NCI-H748 (cell line): Measurements from ENCODE around the gene NACC2.
A peak's percentile ranks its signal among the peaks of the same experiment; 100 is the strongest.

Experiments used
- DNase-seq: peaks from one replicate; lab custom pipeline; 2025; ENCODE audit not compliant: unreplicated experiment; lab: John Stamatoyannopoulos, UW

The NACC2 gene

GRCh38 chr9:136093346-136093986, 1.6 kb downstream of the NACC2 start:
- peak; percentile 32 for DNase-seq

GRCh38 chr9:136092741-136093140, 2.3 kb downstream of the NACC2 start:
- no peak for DNase-seq

GRCh38 chr9:136092353-136092650, 2.8 kb downstream of the NACC2 start:
- DNase-seq = no peak

GRCh38 chr9:136091582-136092352, 3.3 kb downstream of the NACC2 start:
- DNase-seq = no peak

DNA sequence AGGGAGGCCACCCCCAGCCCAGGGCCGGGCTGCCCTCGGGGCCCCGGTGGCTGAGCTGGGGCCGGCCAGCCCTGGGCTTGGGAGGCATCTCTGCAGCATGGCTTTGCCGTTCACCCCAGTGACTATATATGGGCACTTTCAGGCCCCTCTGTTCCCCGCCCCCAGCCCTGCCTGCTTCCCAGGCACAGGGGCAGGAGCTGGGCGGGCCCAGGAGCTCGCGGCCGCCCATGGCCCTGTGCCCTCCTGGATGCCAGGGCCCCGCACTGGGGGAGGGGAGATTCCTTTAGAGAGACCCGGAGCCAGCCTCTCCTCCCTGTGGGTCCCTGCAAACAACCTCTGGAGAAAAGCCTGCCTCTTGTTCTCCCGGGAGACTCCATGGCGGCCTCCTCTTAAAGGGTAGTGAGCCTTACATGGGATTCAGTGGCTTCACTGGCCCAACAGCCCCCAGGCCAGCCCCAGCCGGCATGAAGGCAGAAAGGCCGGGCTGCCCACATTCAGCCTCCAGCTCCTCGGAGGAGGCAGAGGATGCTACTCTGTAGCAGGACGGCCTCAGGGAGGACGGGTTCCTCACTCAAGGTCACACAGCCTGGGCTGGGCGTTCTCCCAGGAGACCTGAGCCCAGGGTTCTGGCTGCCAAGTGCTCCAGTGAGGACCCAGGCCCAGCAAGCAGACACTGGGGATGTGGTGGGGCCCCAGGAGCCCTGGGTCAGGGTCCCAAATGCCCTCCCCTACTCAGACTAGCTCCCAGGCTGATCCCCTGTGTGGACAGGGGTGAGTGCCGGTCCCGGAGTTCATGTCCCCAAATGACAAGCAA, 4.1 kb downstream of the NACC2 start:
- DNase-seq = no peak

DNA sequence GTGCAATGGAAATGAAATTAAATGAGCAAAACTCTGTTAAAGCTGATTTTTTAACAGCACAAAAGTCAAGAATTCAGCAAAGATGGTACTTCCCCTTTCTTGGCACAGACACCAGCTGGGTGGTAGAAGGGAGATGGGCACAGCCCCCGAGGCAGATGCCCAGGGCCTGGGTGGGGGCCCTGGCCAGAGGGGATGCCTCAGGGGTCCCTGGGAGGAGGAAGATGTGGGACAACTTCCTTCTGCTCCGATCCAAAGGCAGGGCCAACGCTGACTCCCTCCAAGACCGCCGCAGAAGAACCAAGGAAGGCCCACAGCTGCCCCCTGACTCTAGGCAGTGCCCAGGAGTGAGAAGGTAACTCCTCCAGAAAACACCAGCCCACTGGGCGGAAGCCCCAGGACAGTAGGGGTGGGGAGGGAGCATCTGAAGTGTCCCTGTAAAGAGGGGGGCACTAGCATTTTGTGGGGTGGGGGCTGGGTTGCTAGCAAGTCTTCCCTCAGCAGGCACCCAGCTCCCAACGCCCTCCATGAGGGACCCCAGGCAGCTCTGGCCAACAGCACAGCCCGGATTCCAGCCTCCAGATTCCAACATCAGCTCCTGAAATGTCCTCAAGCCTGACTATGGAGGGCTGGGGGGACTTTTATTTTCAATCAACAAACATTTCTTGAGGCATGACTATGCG, 4.9 kb downstream of the NACC2 start:
- DNase-seq = no peak

DNA sequence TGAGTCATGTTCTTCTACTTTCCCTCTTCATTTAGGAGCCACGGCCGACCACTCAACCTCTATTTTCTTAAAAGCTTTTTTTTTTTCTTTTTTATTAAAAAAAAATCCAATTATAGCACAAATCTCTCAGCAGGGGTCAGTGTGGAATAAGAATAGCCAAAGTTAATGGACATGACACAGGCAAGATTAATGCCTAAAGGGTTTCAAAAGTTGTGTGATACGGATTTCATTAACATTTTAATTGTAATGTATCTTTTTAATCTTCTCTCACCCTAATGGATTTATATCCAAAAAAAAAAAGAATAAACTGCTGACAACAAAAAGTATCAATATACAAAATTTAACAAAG, 5.4 kb downstream of the NACC2 start:
- no peak for DNase-seq

GRCh38 chr9:136088939-136089696, 6.0 kb downstream of the NACC2 start:
- no peak for DNase-seq

DNA sequence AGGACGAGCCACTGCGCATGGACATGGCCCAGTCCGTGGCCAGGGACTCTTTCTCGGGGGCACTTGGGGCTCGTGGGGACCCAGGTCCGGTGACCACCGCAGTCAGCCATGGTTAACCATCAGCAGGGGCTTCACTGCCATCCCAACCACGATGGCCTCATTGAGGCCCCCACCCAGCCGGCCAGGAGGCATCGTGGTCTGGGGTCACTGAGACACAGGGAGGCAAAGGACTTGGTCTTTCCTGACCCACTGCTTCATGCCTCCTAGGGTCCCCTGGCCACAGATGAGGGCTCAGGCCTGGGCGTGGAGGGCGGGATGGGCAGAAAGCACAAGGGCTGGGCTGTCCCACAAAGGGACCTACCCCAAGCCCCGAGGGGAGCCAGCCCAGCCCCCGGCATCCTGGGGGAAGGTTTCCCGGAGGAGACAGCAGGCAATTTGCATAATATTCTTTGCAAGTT, 6.6 kb downstream of the NACC2 start:
- no peak for DNase-seq

DNA sequence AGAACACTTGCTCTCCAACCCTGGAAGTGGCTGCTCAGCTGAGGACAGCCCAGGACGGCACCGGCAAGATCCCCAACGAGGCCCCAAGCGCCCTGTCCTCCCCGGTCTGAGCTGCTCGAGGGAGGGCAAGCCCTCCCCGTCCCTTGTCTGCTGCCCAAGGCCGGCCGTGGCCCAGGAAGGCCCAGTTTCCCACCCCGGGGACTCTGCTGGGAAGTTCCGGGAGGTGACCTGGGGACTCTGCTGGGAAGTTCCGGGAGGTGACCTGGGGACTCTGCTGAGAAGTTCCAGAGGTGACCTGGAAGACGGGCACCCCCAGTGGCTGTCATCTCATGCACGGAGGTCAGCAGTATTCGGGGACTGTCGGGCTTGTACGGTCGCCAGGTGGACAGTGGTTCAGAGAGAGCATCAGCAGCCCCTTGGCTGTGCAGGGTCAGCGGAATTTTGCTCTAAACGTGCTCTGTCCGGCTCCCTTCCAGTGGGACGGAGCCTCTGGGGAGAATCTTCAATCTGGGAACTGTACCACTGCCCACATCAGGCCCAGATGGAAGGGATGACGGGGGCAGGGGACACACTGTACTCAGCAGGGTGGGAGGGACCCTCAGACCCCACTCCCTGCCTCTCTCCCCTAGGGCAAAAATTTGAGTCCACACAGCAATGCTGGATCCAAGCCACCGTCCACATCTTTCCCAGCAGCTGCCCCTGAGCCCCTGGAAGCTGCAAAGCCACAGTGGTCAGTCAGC, 7.2 kb downstream of the NACC2 start:
- no peak for DNase-seq

- DNase-seq = no peak
These were observed 7.9 kb downstream of the NACC2 start for GRCh38 chr9:136086951-136087740.

DNA sequence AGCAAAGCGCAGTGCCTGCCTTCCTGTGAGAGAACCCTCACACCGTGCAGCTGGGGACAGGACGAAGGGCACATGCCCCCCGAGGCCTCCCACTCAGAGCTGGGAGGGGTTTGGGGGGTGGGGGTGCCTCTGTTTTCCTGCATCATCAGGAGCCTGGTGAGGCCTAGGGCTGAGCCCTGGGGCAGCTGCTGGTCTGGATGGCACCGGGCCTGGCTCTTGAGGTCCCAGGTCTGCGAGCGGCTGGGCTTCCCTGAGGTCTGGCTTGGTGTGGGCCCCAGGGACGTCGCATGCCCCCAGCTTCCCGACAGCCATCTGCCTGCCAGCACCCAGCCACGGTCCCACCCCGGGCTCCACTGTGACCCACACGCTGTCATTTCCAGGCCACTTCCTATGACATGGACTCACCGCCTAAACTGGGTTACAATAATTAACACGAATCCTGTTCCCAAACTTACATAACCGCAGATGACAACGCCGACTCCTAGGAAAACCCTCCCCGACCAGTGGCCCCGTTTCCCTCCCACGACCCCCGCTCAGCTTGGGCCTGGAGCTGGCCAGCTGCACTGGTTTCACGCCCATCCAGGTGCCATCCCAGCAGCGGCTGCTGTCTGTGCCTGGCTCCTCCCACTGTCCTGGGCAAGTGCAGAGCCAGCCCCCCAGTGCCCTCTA, 8.7 kb downstream of the NACC2 start:
- no peak for DNase-seq

- no peak for DNase-seq
These were observed 9.3 kb downstream of the NACC2 start for GRCh38 chr9:136085815-136086212.

GRCh38 chr9:136084063-136084944, 10.8 kb downstream of the NACC2 start:
- no peak for DNase-seq

GRCh38 chr9:136083558-136084062, 11.5 kb downstream of the NACC2 start:
- DNase-seq = no peak

DNA sequence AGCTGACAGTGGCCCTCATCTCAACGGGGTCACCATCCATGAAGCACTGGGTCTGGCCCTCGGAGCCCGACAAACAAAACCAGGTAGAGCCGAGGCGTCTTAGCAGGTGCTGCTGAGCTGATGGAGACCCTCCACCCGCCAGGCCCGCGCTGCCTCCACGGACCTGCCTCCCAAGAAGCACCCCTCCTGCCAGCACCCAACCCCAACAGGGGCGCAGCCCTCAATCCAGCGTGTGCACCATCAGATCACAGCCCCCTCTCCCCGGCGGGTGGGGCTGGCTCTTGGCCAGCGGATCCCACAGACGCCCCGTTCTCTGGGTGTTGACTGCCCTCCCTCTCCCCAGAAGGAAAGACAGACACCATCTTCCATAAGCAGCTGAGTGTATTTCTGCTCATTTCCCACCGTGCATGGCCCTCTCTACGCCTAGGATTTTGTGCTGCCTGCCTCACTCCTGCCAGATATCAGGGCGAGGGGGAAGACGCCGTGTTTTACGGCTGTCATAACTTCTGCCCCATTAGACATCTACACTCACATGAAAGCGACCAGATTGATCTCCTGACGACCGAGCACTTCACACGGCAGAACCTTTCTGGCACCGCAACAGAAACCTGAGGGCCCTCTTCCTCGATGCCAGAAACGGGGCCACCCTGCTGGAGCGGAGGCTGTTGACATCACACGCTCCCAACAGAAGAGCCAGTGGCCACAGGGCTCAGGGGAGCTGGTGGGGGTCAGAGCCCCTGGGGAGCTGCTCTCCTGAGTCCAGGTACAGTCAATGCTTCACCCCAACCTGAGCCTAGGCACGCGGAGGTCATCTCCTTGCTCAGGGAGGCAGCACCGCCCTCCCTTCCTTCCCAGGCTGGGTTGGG, 12.4 kb downstream of the NACC2 start:
- no peak for DNase-seq
